OCI-LY1 (cell line): ENCODE measurements around the gene MTF2.

ENCODE experiments used
- H2AFZ ChIP-seq: fragments of 200-600 bp; sonication (generic), shearing (Covaris generic); 2 replicates; pipeline ENCODE4 v1.6.0; 2014; ENCODE audit warnings: antibody characterized with exemption, mild to moderate bottlenecking, low read length
- H3F3A ChIP-seq: fragments of 200-600 bp; sonication (generic), shearing (Covaris generic); 2 replicates; pipeline ENCODE4 v1.6.0; 2014; ENCODE audit warnings: mild to moderate bottlenecking, antibody characterized with exemption, low read length, moderate library complexity; ENCODE audit not compliant: insufficient read depth
- H3K27ac ChIP-seq: fragments of 200-600 bp; sonication (generic); 2 replicates; pipeline ENCODE4 v1.5.1; 2014; ENCODE audit warnings: low read length, mixed run types, mild to moderate bottlenecking, low read depth; ENCODE audit not compliant: poor library complexity, severe bottlenecking
- H3K27me3 ChIP-seq: fragments of 200-600 bp; sonication (generic); 2 replicates; pipeline ENCODE4 v1.6.0; 2014; ENCODE audit warnings: antibody characterized with exemption, mild to moderate bottlenecking, low read length, moderate library complexity; ENCODE audit not compliant: insufficient read depth
- H3K36me3 ChIP-seq: fragments of 200-600 bp; sonication (generic); 2 replicates; pipeline ENCODE4 v1.6.1; 2014; ENCODE audit warnings: mild to moderate bottlenecking, antibody characterized with exemption, low read length, moderate library complexity, mixed read lengths; ENCODE audit not compliant: insufficient read depth
- H3K4me1 ChIP-seq: fragments of 200-600 bp; sonication (generic); 2 replicates; pipeline ENCODE4 v1.5.1; 2014; ENCODE audit warnings: mild to moderate bottlenecking, low read length, moderate library complexity; ENCODE audit not compliant: insufficient read depth, severe bottlenecking
- H3K4me2 ChIP-seq: fragments of 200-600 bp; sonication (generic), shearing (Covaris generic); 2 replicates; pipeline ENCODE4 v1.6.1; 2014; ENCODE audit warnings: low read length
- H3K4me3 ChIP-seq: fragments of 200-600 bp; sonication (generic); 2 replicates; pipeline ENCODE4 v1.5.1; 2014; ENCODE audit warnings: low read length, low read depth, mild to moderate bottlenecking, mixed read lengths; ENCODE audit not compliant: poor library complexity, severe bottlenecking
- H3K79me2 ChIP-seq: fragments of 200-600 bp; shearing (Covaris generic); 2 replicates; pipeline ENCODE4 v1.6.1; 2016; ENCODE audit warnings: mixed run types, low read length, mixed read lengths; ENCODE audit not compliant: insufficient read depth
- H3K9ac ChIP-seq: fragments of 200-600 bp; sonication (generic), shearing (Covaris generic); 2 replicates; pipeline ENCODE4 v1.6.1; 2014; ENCODE audit warnings: mild to moderate bottlenecking, low read length, mixed read lengths
- H3K9me2 ChIP-seq: fragments of 200-600 bp; sonication (generic), shearing (Covaris generic); 2 replicates; pipeline ENCODE4 v1.6.1; 2014; ENCODE audit warnings: low read depth, mild to moderate bottlenecking, low read length, mixed read lengths
- H3K9me3 ChIP-seq: fragments of 200-600 bp; shearing (Covaris generic); 2 replicates; pipeline ENCODE4 v1.6.1; 2014; ENCODE audit warnings: low read length, mixed read lengths
- H4K20me1 ChIP-seq: fragments of 200-600 bp; sonication (generic), shearing (Covaris generic); 2 replicates; pipeline ENCODE4 v1.6.0; 2016; ENCODE audit warnings: mild to moderate bottlenecking, low read length; ENCODE audit not compliant: insufficient read depth
- CTCF ChIP-seq: fragments of 200-600 bp; sonication (generic), shearing (Covaris generic); IDR thresholded peaks from 2 replicates; pipeline ENCODE4 v1.5.1; 2017; ENCODE audit warnings: mild to moderate bottlenecking, antibody characterized with exemption, low read length, moderate library complexity, mixed read lengths
- EZH2 ChIP-seq: fragments of 200-600 bp; sonication (generic), shearing (Covaris generic); IDR thresholded peaks from 2 replicates; pipeline ENCODE4 v1.8.0; 2017; ENCODE audit warnings: borderline replicate concordance, mixed run types, mild to moderate bottlenecking, antibody characterized with exemption, low read length, moderate library complexity, mixed read lengths

Gene MTF2

GRCh38 chr1:93136445-93136844, 57.4 kb downstream of the MTF2 start:
- Histone ChIP-seq H3K4me3 (no peak overlapping the region), H3K79me2 (peaks cover 5% of the 10 kb centered on the region; the same call in 1 of the 2 replicates), H3K36me3 (peaks cover 96% of the 10 kb centered on the region), H3K9me3 (no peaks in the 10 kb centered on the region), H3K4me2 (no peak overlapping the region), H3K4me1 (no peaks in the 10 kb centered on the region), H3K27ac (no peak overlapping the region), H3K9ac (no peak overlapping the region), H3K27me3 (no peaks in the 10 kb centered on the region), H3F3A (no peaks in the 10 kb centered on the region), H2AFZ (no peak overlapping the region), H3K9me2 (no peaks in the 10 kb centered on the region), H4K20me1 (no peaks in the 10 kb centered on the region)
- TF ChIP-seq CTCF (no peak), EZH2 (no peak)

GRCh38 chr1:93137604-93138292, 58.7 kb downstream of the MTF2 start:
- Histone ChIP-seq H3K9ac (no peak overlapping the region), H3K9me3 (no peaks in the 10 kb centered on the region), H3K79me2 (peaks cover 5% of the 10 kb centered on the region; the same call in 1 of the 2 replicates), H3K27ac (no peak overlapping the region), H3K4me3 (no peak overlapping the region), H3K27me3 (no peaks in the 10 kb centered on the region), H3K9me2 (no peaks in the 10 kb centered on the region), H4K20me1 (no peaks in the 10 kb centered on the region), H3K36me3 (peaks cover 94% of the 10 kb centered on the region), H3K4me1 (no peaks in the 10 kb centered on the region), H2AFZ (no peak overlapping the region), H3F3A (no peaks in the 10 kb centered on the region), H3K4me2 (no peak overlapping the region)
- TF ChIP-seq EZH2 (no peak), CTCF (no peak)

DNA sequence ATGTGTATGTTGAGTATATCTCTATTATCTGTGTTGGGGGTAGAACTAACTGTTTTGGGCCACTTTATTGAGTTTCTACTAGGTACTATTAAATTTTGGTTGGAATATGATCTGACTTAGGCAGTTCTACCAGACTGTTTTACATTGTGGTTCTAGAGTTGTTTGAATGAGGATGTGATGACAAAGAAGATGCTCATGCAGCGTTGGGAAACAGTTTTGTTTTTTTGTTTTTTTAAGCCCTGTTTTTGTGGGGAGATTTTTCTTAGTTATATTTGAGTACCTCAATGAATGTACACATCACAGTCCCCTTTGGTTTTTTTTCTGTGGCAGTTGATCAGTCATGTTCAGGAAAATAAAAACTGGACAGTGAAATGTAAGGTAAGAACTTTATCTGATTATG, 61.0 kb downstream of the MTF2 start:
- no peaks in the 10 kb centered on the region for H3K9me2 ChIP-seq
- H3K27me3 ChIP-seq: no peaks in the 10 kb centered on the region
- H3K9me3 ChIP-seq: no peaks in the 10 kb centered on the region
- peaks cover 5% of the 10 kb centered on the region; the same call in 1 of the 2 replicates for H3K79me2 ChIP-seq
- no peak overlapping the region for H3K4me3 ChIP-seq
- TF ChIP-seq CTCF: no peak
- no peak for TF ChIP-seq EZH2
- H3F3A ChIP-seq: no peaks in the 10 kb centered on the region
- H3K27ac ChIP-seq: no peak overlapping the region
- no peak overlapping the region for H3K4me2 ChIP-seq
- H3K36me3 ChIP-seq: peaks cover 79% of the 10 kb centered on the region
- H4K20me1 ChIP-seq: no peaks in the 10 kb centered on the region
- no peak overlapping the region for H2AFZ ChIP-seq
- H3K4me1 ChIP-seq: no peaks in the 10 kb centered on the region
- H3K9ac ChIP-seq: no peak overlapping the region
